ENCODE results near the gene SH3GL3. TPM values are rescaled to one million over a fixed set of nuclear protein-coding genes. Genes with fewer than 3 reads are reported as not detected.

The SH3GL3 gene
- total and polyA plus RNA-seq, 2 of the 8 experiments (the other 6 are each of a cell fraction or from before 2014, with no cell fraction given): 14.1 to 19.1 TPM

GRCh38 chr15:83498801-83499200, 51.7 kb downstream of the SH3GL3 start (continued):
- TF ChIP-seq CHD7 (IDR thresholded peaks at IDR 0.05; ENCODE audit: insufficient replicate concordance, low read length) (no peak), ATF2 (IDR thresholded peaks at IDR 0.05; ENCODE audit: low read length) (peak; percentile 91), CREB1 (IDR thresholded peaks at IDR 0.05) (no peak), USF2 (IDR thresholded peaks at IDR 0.05; ENCODE audit: low read length) (no peak), TAF1 (IDR thresholded peaks at IDR 0.05; ENCODE audit: low read depth, low read length) (no peak), SP4 (IDR thresholded peaks at IDR 0.05; ENCODE audit: low read length) (no peak), BACH1 (IDR thresholded peaks at IDR 0.05; ENCODE audit: low read length) (no peak), RNF2 (IDR thresholded peaks at IDR 0.05; ENCODE audit: borderline replicate concordance, low read depth, low read length, missing control alignments, poor library complexity, severe bottlenecking) (no peak), CBX8 (IDR thresholded peaks at IDR 0.05; ENCODE audit: borderline replicate concordance, low read depth, low read length) (no peak)

All from H1 (cell line).